Activated T-cell treated with anti-CD3 and anti-CD28 coated beads, Interleukin-2, amount 50 U/mL, for 48 hours (primary cell): Measurements from ENCODE around the gene CDC42EP5.
A peak's percentile ranks its signal among the peaks of the same experiment; 100 is the strongest.
"Not testable (repeated sequence)": the region's sequence is repeated elsewhere in the genome, so short reads cannot be mapped to it uniquely, and the experiment has no call there.

Experiments used
- DNase-seq, 2 experiments: peaks; one replicate each; pipeline ENCODE4 v3.0.0-alpha.2; 2020

CDC42EP5 gene

DNA sequence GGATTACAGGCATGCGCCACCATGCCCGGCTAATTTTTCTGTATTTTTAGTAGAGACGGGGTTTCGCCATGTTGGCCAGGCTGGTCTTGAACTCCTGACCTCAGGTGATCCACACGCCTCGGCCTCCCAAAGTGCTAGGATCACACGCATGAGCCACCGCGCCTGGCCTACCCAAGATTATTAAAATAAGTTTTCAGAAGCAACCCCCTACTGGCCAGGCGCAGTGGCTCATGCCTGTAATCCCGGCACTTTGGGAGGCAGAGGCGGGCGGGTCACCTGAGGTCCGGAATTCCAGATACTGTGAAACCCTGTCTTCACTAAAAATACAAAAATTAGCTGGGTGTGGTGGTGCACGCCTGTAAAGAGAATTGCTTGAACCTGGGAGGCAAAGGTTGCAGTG, 26.7 kb downstream of the CDC42EP5 start:
- not testable (repeated sequence) for DNase-seq

DNA sequence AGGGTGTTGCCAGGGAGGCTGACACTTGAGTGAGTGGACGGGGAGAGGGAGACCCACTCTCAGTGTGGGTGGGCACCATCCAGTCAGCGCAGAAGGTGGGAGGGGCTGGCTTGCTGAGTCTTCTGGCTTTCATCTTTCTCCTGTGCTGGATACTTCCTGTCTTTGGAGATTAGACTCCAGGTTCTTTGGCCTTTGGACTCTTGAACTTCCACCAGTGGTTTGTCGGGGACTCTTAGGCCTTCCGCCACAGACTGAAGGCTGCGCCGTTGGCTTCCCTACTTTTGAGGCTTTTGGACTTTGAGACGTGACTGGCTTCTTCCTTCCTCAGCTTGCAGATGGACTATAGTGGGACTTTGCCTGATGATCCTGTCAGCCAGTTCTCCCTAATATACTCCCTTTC, 28.4 kb downstream of the CDC42EP5 start:
- DNase-seq = no peak

DNA sequence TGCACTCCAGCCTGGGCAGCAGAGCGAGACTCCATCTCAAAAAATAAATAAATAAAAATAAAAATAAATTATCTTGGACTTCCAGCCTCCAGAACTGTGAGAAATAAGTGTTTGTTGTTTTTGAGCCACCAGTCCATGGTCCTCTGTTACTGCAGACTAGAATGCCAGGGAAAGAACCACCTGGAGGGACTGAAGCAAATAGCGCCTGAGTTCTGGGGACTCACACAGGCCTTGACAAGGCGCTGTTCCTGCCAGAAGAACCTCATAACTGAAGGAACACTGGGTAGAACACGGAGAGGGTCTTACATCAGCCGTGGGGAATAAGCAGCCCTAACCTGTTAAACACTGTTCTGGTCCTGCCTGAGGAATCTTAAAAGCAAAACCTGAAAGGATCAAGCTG, 32.5 kb downstream of the CDC42EP5 start:
- DNase-seq = no peak

DNA sequence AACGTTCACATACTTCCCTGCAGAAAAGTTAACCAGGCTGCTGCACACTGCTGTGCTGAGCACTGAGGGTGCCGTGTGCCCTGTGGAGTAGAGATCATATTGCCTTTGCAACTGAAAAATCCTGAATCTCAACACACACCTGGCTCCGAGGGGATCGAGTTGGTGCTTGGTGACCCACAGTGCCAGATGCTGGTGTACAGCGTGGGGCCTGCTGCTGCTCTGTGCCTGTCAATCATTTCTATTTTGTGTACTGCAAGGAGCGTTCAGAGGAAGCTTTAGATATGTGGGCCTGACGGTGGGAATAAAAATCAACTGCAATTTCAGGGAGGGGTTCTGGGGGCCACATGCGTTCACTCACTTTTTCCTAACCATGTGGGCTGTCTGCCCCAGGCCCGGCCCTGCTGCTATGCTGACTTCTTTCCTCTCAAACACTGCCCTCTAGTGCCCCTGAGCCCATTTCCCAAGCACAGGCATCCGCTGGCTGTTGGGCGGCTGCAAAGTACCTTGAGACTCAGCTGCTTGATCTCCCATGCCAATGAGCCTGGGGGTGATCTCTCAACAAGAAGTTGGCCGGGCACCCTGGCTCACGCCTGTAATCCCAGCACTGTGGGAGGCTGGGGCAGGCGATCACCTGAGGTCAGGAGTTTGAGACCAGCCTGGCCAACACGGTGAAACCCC, 33.8 kb downstream of the CDC42EP5 start:
- DNase-seq = peak; percentile 47 to 55

DNA sequence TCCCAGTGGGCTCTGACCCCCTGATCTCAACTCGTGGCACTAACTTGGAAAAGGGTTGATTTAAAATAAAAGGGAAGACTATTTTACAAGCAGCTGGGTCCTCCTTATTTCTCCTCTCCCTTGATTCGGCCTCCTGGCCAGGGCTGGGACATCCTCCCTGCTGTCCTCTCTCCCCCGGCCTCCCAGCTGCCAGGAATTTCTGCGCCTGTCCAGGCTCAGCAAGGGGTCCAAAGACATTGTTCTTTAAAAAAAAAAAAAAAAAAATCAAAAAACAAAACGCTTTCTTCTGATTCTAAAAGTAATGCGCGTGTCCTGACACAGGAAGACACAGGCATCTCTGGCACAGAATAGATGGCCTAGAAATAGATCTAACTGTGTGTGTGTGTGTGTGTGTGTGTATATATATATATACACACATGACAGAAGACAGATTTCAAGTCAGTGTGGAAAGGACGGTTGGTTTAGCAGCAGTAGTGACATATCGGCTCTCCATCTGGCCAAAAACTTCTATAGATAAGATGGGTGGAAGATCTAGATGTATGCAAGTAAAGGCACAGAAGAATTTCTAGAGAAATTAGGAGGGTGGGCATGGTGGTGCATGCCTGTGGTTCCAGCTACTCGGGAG, 36.4 kb downstream of the CDC42EP5 start:
- no peak for DNase-seq

DNA sequence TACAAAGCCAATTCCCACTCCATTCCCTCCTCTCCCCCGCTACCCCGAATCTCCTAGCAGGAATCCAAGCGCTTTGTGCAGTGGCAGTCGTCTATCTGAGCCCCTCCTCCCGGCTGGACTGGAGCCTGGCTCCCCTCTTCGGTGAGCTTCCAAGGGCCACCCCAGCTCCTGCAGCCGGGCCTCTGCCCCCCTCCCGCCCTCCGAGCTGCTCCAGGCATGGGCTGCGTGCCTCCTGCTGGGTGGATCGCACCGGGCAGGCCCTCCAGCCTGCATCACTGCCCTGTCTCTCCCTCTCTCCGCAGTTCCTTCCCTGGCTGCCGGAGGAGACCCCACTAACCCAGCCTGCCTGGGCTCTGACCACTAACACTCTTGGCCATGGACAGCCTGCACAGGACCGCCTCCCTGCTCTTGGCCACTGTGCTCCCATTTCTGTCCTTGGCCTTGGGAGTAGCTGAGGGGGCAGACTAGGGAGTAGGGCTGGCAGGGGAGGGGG, 37.0 kb downstream of the CDC42EP5 start:
- DNase-seq = no peak

DNA sequence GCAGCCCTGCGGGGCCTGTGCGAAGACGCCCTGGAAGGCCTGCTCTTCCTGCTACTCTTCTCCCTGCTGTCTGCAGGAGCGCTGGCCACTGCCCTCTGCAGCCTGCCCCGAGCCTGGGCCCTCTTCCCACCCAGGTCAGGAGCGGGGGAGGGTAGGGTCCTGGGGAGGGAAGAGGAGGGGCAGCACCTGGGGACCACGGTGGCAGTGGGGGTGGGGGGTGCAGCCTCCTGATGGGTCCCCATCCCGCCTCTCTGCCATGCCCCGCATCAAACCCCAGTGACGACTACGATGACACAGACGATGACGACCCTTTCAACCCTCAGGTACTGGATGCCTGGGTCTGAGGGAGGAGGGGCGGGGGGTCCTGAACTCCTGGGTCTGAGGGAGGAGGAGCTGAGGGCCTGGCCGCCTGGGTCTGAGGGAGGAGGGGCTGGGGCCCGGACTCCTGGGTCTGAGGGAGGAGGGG, 37.5 kb downstream of the CDC42EP5 start:
- no peak for DNase-seq

DNA sequence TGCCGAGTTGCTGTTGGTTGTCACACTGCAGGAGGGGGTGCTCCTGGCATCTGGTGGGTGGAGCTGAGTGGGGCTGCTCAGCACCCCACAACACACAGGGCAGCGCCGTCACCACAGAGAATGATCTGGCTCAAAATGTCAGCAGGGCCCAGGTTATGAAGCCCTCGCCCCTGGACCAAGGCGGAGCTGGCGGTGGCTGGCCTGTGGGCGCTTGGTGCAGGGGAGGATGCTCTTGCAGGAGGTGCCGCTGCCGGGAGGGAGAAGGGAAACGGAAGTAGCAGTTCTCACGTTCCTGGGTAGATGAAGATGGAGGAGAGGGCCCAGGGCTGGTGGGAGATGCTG, 38.3 kb downstream of the CDC42EP5 start:
- DNase-seq = no peak

DNA sequence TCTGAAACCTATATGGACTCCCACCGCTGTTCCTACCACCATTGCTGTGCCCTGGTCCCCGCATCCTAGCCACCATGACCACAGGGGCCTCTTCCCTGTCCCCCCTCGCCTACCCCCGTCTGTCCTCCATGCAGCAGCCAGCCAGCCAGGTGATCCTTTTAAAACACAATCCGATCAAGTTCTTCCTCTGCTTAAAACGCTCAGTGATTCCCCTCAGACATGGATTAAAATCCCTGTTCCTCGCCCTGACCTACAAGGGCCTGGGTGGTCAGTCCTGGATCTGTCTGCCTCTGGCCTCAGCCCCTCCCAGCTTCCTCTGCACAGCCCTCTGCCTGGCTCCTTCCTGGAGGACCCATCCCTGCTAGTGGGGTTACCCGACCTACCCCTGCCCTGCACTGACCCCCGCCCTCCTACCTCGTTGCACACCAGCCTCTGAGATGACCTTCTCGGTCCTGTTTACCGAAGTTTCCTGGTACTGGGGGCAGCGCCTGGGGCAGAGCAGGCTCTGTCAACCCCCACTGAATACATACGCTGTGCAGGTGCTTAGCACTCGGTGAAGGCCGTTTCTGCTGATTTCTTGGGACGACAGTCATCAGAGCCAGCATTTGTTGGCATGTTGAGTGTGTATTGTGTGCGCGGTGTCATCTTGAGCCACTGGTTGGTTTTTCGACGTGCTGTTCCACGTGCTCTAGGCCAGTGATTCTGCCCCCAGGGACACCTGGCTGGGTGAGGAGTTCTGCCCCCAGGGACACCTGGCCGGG, 38.8 kb downstream of the CDC42EP5 start:
- DNase-seq = no peak

DNA sequence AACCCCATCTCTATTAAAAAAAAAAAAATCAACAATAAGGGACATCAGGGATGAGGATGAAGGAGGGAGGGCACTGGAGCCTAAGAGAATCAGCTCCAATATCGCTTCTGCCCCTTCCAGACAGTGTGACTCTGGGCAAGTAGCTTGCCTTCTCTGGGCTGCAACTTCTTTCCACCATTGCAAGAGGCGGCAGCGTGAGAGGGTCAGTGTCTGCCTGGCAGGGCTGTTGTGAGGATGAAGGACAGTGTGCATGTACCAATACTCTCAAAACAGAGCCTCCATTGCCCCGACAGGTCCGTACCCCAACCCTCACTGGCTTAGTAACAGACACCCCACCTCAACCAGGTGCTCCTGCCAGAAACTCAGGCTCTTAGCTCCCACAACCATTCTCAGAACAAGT, 39.4 kb downstream of the CDC42EP5 start:
- no peak for DNase-seq

DNA sequence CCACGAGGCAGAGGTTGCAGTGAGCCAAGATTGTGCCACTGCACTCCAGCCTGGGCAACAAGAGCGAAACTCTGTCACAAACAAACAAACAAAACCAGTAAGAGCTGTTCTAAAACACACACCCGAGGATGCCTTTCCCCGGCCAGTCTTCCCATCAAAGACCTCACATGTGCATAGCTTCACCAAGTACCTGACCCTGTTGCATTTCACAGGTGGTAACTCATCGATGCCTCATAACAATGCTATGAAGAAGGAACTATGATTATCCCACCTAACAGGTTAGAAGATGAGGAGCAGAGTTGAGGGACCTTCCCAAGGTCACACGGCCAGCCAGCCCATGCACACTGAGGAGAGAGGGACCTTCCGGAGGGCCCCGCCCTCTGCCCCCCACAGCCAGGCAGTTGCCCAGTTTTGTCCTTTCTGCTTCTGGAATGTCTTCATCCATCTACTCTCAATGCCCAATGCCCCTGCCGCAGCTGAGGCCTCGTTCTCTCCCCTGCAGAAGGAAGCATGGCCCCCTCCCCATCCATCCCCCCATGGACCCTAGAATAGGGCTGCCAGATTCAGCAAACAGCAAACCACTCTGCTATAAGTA, 40.9 kb downstream of the CDC42EP5 start:
- no peak for DNase-seq

DNA sequence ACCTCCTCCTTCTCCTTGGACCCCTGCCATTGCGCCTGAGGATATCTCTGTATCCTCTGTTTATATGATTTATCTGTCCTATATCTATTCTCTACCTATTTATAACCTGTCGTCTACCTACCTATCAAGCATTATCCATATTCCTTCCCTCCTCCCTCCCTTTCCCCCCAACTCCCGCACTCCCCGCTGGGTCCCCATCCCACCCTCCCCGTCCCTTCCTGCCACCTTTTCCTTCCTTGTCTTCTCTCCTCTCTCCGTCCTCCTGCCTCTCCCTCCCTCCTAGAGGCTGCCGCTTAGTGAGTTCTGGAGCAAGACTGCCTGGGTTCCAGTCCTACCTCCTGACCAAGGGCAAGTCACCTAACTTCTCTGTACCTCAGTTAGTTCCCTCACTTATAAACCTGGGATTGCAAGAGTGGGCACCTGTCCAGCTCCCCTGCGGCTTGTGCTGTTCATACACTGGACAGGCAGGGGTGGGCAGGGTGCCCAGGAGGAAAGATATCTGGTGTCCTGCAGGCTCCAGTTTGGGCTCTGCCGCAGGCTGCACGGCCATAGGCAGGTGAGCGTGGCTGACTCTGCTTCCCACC, 41.7 kb downstream of the CDC42EP5 start:
- no peak for DNase-seq

DNA sequence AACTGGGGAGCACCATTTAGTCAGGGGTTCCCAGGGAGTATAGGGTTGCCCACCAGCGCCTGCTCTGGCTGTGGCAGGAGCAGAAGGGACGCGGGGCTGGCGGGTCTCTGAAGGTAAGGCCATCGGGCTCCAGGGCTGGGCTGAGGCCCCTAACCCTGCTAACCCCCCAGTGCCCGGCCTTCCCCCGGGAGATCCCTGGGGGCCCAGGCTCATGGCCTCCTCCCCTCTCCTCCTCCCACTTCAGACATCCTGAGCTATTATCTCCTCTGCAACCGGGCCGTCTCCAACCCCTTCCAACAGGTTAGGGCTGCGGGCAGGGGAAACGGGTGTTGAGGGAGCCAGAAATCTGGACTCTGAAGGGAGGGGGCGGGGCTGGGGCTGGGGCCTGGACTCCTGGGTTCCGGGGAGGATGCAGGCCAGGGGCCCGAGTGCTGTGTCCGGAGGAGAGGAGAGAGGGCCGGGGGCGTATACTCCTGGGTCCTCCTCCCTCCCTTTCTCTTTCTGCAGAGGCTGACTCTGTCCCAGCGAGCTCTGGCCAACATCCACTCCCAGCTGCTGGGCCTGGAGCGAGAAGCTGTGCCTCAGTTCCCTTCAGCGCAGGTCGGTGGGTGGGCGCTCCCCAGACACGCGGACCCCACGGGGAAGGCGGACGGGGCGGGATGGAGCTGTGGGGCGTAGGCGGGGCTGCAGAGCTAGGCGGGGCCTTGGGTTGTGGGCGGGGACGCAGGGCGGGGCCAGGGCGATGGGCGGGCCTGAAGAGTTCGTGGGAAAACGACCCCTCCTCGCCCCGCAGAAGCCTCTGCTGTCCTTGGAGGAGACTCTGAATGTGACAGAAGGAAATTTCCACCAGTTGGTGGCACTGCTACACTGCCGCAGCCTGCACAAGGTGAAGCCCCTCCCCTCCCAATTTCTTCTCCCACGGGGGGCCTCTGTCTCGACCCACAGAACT, 42.5 kb downstream of the CDC42EP5 start:
- peak; percentile 68 to 73 for DNase-seq

DNA sequence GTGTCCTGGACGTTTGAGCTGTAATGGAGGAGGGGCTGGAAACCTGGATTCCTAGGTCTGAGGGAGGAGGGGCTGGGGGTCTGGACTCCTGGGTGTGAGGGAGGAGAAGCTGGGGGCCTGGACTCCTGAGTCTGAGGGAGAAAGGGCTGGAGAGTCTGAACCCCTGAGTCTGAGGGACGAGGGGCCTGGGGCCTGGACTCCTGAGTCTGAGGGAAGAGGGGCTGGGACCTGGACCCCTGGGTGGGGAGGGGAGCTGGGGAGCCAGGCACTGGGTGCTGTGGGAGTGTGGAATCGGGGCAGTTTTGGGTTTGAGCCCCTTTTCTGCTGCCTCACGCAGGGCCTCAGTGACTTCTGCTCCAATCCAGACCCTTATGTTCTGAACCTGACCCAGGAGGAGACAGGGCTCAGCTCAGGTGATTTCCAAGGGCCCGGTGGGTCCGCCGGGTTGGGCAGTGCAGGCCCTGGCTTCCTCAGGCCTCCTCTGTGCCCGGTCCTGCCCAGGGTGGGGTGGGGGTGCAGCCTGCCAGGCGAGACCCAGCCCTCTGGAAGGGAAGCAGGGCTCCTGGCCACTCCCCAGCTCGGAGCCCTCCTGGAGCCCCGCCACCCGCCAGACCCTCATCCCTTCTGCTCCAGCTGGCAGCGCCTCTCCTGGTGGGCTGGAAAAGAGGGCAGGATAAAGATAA, 43.4 kb downstream of the CDC42EP5 start:
- no peak for DNase-seq

DNA sequence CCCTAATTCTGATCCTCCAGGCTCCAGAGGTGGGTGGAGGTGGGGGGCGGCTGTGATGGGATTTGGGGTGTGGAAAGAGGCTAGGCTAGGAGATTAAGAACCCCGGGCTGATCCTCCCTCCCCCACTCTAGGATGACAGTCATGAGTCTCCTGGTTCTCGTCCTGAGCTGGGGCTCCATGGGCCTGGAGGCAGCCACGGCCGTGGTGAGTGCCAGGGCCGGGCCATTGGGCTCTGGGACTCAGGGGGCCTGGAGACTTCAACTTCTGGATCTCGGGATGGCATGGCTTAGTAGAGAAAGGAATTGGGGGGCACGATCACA, 44.0 kb downstream of the CDC42EP5 start:
- DNase-seq = no peak

DNA sequence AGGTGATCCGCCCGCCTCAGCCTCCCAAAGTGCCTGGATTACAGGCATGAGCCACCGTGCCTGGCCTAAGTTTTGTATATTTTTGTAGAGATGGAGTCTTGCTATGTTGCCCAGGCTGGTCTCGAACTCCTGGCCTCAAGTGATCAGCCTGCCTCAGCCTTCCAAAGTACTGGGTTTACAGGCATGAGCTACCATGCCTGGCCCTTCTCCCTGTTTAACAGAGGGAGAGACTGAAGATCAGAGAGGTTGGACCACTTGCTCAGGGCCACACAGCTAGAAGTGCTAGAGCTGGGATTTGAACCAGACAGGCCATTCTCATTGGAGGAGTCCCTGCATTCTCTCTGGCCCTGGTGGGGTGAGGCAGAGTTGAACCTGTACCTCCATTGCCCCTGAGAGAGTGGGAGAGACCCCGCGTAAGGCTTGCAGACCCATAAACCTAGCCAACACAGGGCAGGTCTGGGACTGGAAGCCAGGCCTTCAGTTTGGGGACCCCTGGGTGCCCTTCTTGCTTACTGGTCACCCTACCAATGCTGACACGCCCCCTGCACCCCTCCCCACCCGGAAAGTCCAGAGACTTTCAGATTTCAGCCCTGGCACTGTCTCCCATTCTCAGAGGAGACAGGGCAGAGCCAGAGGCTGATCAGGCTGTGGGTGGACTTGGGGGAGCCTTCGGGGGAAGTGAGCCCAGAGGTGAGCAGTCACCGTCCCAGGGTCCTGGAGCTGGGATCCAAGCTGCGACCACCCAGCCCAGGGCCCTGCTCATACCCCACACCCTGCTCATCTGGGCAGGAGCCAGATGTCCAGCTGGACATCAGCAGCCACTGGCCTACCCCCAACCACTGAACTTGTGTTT, 44.5 kb downstream of the CDC42EP5 start:
- no peak for DNase-seq

DNA sequence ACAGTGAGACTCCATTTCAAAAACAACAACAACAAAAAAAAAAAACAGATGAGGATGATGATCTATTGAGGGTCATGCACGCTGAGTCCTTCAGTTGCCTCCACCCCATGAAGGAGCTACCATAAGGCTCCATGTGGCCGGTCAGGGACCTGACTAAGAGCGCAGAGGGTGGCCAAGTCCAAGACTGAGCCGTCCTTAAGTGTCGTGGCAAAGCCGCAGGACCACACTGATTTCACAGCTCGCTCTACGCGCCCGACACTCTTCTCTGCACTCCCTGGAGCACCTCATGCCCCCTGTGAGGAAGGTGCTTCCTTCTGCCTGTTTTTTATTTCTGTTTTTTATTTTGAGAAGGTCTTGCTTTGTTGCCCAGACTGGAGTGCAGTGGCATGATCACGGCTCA, 45.5 kb downstream of the CDC42EP5 start:
- no peak for DNase-seq

DNA sequence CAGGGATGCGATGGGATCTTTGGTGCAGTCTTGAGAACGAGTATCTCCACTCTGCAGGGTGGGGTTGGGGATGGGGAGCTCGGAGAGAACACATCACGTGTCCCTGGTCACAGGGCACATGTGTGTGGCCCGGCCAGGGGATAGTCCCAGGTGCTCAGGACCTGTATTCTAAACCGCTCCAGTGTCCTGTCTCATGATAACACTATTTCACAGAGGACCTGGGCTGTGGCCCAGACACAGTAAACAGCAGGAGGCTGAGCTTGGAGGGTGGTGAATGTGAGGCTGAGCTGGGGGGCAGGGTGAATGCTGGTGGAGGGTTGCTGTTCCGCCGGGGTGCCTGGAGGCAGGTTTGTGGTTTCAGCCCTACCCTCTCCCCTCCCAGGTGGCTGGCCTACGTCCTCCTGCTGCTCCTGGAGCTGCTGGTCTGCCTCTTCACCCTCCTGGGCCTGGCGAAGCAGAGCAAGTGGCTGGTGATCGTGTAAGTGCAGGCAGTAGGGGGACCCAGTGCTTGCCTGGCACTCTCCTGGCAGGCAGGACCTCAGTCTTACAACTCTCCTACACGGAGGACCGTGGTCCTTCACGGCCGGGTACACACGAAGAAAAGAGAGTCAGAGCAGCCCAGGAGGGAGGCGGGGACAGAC, 46.7 kb downstream of the CDC42EP5 start:
- DNase-seq = no peak

DNA sequence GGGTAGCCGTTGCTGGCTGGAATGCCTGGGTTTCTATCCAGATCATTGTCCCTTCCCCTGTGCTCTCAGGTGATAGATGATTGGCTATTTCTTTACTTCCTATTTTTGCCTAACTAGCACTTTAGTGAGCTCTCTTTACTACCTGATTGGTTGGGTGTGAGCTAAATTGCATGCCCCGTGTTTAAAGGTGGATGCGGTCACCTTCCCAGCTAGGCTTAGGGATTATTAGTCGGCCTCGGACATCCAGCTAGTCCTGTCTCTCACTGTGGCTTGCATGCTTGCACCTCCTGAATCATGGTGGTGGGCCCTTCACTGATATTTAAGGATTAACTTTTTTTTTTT, 47.7 kb downstream of the CDC42EP5 start:
- DNase-seq = no peak
